ENCODE data around the gene FHAD1.
"Not testable (repeated sequence)": the region's sequence is repeated elsewhere in the genome, so short reads cannot be mapped to it uniquely, and the experiment has no call there.

The FHAD1 gene

DNA sequence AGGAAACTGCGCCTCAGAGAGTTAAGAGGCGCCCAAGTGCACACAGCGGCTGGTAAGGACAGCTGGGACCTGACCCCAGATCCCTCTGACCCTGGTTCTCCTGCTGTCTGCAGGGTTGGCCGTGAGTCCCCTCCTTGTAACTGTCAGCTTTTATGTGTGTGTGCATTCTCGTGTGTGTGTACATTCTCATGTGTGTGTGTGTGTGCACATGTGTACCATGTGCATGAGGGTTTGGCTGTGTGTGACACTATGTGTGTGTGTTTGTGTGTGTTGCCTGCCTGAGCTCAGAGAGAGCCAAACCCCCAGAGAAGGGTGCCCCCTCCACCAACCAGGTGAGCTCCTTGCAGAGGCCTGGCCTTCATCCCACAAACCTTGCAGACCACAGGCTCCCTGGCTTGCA is 136.8 kb downstream of the FHAD1 start:
- TF ChIP-seq, protein P1, sequence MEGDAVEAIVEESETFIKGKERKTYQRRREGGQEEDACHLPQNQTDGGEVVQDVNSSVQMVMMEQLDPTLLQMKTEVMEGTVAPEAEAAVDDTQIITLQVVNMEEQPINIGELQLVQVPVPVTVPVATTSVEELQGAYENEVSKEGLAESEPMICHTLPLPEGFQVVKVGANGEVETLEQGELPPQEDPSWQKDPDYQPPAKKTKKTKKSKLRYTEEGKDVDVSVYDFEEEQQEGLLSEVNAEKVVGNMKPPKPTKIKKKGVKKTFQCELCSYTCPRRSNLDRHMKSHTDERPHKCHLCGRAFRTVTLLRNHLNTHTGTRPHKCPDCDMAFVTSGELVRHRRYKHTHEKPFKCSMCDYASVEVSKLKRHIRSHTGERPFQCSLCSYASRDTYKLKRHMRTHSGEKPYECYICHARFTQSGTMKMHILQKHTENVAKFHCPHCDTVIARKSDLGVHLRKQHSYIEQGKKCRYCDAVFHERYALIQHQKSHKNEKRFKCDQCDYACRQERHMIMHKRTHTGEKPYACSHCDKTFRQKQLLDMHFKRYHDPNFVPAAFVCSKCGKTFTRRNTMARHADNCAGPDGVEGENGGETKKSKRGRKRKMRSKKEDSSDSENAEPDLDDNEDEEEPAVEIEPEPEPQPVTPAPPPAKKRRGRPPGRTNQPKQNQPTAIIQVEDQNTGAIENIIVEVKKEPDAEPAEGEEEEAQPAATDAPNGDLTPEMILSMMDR (IDR thresholded peaks at IDR 0.05; ENCODE audit: low read depth, low read length, missing control alignments): no peak
- no peak for DNase-seq (ENCODE audit: low read depth)
- no peak overlapping the region for H3K4me3 ChIP-seq (ENCODE audit: low read depth, low read length)

DNA sequence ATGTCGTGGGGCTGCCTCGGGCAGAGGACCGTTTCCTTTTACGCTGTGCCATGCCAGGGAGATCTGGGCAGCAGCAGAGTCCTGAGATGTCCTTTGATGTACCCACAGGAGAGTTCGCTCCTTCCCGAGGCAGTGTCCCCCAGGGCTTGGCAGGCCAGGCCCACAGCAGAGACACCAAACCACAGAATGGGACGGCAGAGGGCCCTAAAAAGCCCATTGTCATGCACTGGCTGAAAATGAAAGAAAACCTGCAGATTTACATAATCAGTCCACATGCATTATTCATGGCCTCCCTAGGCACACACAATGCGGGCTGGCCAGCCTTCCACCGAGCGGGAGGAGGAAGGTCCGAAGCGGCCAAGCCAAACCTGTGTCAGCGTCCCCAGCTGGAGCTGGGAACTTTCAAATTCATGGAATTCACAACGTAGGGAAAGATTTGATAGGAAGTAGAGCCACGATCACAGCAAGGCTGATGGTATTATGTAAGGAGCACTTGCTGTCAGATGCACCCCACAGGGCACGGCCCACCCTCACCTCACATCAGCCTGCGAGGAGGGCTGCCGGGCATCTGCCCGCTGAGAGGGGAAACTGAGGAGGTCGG is 137.4 kb downstream of the FHAD1 start:
- DNase-seq (ENCODE audit: low read depth): peak; percentile 15
- TF ChIP-seq, protein P1 (IDR thresholded peaks at IDR 0.05; ENCODE audit: low read depth, low read length, missing control alignments): no peak
- peak overlapping the region; percentile 46 for H3K4me3 ChIP-seq (ENCODE audit: low read depth, low read length)

DNA sequence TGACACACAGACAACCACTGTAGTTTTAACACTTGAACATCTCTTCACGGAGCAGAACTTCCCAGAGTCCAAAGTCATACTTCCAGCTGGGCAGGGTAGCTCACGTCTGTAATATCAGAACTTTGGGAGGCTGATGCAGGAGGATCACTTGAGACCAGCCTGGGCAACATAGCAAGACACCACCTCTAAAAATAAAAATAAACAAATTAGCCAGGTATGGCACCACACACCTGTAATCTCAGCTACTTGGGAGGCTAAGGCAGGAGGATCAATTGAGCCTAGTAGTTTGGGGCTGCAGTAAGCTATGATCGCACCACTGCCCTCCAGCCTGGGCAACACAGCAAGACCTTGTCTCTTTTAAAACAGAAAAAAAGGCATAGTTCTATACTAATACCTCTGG is 138.4 kb downstream of the FHAD1 start:
- no peak overlapping the region for H3K4me3 ChIP-seq (ENCODE audit: low read depth, low read length)
- TF ChIP-seq, protein P1 (IDR thresholded peaks at IDR 0.05; ENCODE audit: low read depth, low read length, missing control alignments): no peak
- DNase-seq (ENCODE audit: low read depth): no peak

DNA sequence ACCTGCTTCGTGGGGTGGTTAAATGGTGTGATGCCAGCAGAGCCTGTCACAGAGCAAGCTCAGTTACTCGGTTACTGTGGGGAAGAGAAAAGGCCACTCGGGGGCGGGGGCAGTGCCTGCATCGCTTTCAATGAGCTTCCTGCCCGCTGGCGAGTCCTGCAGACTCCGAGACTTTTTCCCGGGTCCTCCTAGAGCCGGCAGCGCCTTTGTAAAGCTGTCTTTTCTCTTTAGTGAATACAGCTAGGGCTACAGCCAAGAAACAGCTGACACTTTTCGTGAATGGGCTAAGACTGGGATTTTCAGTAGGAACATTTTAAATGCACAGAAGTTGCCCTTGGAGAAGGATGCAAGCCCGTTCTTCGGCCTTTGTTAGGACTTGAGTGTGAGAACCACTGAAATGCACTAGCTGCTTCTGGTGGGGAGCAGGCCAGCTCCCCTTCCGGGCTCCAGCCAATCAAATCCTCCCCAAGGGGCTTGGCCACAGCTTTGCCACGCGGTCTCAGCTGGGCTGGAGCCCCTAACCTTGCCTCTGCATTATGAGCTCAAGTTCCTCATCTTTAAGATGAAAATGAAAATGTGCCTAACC is 139.2 kb downstream of the FHAD1 start:
- no peak overlapping the region for H3K4me3 ChIP-seq (ENCODE audit: low read depth, low read length)
- DNase-seq (ENCODE audit: low read depth): no peak
- TF ChIP-seq, protein P1 (IDR thresholded peaks at IDR 0.05; ENCODE audit: low read depth, low read length, missing control alignments): no peak

DNA sequence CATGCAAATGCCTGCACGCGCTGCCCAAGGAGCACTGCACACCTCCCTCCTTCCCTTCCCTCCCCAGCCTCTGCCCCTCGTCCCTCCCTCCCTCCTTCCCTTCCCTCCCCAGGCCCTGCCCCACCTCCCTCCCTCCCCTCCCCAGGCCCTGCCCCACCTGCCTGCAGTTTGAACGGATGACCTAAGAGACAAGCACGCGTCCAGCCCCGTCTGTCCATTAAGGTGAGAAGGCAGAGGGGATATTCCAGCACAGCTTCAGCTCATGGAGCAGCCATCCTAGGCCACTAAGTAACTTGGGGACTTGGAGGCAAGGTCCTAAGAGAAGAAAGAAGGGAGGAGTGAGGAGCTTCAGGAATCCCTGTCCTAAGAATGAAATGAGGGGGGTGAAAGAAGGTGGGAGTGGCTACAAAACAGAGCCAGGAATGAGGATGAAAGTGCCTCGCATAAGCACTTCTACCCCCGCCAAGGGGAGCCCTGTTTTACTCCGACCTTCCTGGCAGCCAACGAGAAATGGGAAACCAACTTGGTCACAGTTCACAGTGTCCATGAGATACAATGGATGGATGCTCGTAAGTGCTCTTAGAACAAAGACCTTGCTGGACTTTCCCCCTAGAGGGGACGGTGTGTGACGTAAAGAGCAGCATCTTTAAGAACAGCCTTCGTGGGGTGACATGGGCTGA is 141.3 kb downstream of the FHAD1 start:
- no peak overlapping the region for H3K4me3 ChIP-seq (ENCODE audit: low read depth, low read length)
- no peak for DNase-seq (ENCODE audit: low read depth)
- TF ChIP-seq, protein P1 (IDR thresholded peaks at IDR 0.05; ENCODE audit: low read depth, low read length, missing control alignments): no peak

DNA sequence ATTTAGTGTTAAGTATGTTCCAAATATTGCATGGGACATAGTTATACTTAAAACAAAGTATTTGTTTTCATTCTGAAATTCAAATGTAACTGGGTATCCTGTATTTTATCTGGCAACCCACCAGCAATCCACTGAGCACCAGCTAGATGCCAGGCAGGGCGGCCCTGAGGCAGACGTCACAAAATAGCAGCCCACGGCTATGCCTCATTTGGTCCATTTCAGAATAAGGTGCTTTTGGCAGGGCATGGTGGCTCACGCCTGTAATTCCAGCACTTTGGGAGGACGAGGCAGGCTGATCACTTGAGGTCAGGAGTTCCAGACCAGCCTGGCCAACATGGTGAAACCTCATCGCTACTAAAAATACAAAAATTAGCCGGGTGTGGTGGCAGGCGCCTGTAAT is 142.8 kb downstream of the FHAD1 start:
- not testable (repeated sequence) for DNase-seq (ENCODE audit: low read depth); H3K4me3 ChIP-seq (ENCODE audit: low read depth, low read length)

DNA sequence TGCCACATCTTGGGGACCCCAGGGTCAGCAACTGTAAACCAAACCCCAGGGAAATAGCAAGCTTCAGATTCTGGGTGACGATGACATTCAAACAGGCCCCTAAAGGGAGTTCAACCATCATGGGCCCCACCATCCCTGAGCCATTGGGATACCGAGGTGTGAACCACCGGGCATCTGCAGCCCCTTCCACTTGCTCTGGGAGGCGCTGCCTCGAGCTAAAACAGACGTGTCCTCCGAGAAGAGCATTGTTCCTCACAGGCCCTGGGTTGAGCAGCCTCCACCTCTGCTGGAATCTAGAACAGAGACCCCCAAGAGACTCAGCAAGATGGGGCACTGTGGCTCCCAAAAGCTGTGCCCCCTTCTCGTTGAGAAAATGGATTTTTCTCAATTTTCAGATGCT is 143.6 kb downstream of the FHAD1 start:
- H3K4me3 ChIP-seq (ENCODE audit: low read depth, low read length): no peak overlapping the region
- TF ChIP-seq, protein P1 (IDR thresholded peaks at IDR 0.05; ENCODE audit: low read depth, low read length, missing control alignments): peak; percentile 20
- DNase-seq (ENCODE audit: low read depth): no peak

Data from GM12864 (cell line).